HCT116 (cell line): ENCODE measurements around the gene SLC25A42. TPM values are rescaled to one million over a fixed set of nuclear protein-coding genes. Genes with fewer than 3 reads are reported as not detected.

ENCODE experiments used
- ATAC-seq: fragments of 200-7000 bp; cut with Tn5 transposase; 2 replicates; pipeline ENCODE4 v1.9.1; 2020; ENCODE audit warnings: mild to moderate bottlenecking, moderate library complexity
- BruUV-seq: library from RNA; stranded (reverse); fragments of 400-500 nt; replicated peaks from 2 replicates; lab custom pipeline; 2021; lab: Mats Ljungman, UMichigan
- CTCF ChIA-PET: fragments of 300-600 bp; sonication (Branson Sonifier 250); formaldehyde crosslinking; loops from one replicate; lab custom pipeline; 2021; ENCODE audit warnings: antibody characterized with exemption; lab: Charles Lee
- POLR2A ChIA-PET: fragments of 300-600, 350-600 bp; sonication (Branson Sonifier 250); formaldehyde crosslinking; loops from one replicate; lab custom pipeline; 2021; ENCODE audit warnings: antibody characterized with exemption; lab: Charles Lee
- RAD21 ChIA-PET, 2 experiments: fragments of 300-600 bp; sonication (Branson Sonifier 250); formaldehyde crosslinking; loops; one replicate each; lab custom pipeline; 2023; ENCODE audit warnings: low total read pairs in 2 of 2; ENCODE audit not compliant: uncharacterized antibody in 2 of 2, unreplicated experiment in 2 of 2, low non-redundant PET in 1 of 2; lab: Charles Lee
- DNase-seq: peaks from one replicate; pipeline ENCODE4 v3.0.0-alpha.2; 2010; ENCODE audit warnings: low read depth, low spot score
- H2AFZ ChIP-seq: fragments of 200-600 bp; shearing (Covaris generic), sonication (generic); 2 replicates; pipeline ENCODE4 v1.6.1; 2017; ENCODE audit warnings: low read depth, mixed run types, mixed read lengths, antibody characterized with exemption, low read length; ENCODE audit not compliant: poor library complexity, severe bottlenecking
- H3K27ac ChIP-seq: 2 replicates; pipeline ENCODE4 v1.5.1; 2012; ENCODE audit warnings: low read depth, low read length
- H3K27me3 ChIP-seq: fragments of 200-600 bp; sonication (generic); 2 replicates; pipeline ENCODE4 v1.6.1; 2016; ENCODE audit warnings: mixed run types, low read length, mixed read lengths; ENCODE audit not compliant: insufficient read depth
- H3K36me3 ChIP-seq, 2 experiments: fragments of 200-500 bp in 1 of 2; fragments of 200-600 bp in 1 of 2; sonication (Bioruptor generic) in 1 of 2; sonication (generic) in 1 of 2; 2 replicates each; pipeline versions ENCODE4 v1.5.1 to v1.6.1; 2014 to 2016; ENCODE audit warnings: low read length in 2 of 2, inconsistent platforms in 1 of 2, mixed read lengths in 1 of 2, mixed run types in 1 of 2; ENCODE audit not compliant: insufficient read depth in 2 of 2, control insufficient read depth in 1 of 2
- H3K4me1 ChIP-seq, 2 experiments: fragments of 200-600 bp in 1 of 2; sonication (generic) in 1 of 2; 2 replicates each; pipeline versions ENCODE4 v1.5.1 to v1.6.1; 2012 to 2017; ENCODE audit warnings: low read length in 2 of 2, inconsistent platforms in 1 of 2, mild to moderate bottlenecking in 1 of 2, mixed read lengths in 1 of 2, mixed run types in 1 of 2, moderate library complexity in 1 of 2; ENCODE audit not compliant: insufficient read depth in 2 of 2, control insufficient read depth in 1 of 2
- H3K4me2 ChIP-seq: fragments of 200-600 bp; sonication (generic); 2 replicates; pipeline ENCODE4 v1.6.1; 2017; ENCODE audit warnings: mixed run types, low read length, mixed read lengths
- H3K4me3 ChIP-seq, 2 experiments: fragments of 200-600 bp in 1 of 2; sonication (generic) in 1 of 2; replicated peaks in 1 of 2; 2 replicates each; pipeline ENCODE4 v1.5.1; 2011 to 2016; ENCODE audit warnings: low read length in 2 of 2, control low read depth in 1 of 2, low read depth in 1 of 2, mild to moderate bottlenecking in 1 of 2, mixed read lengths in 1 of 2, mixed run types in 1 of 2
- H3K79me2 ChIP-seq: fragments of 200-600 bp; sonication (generic); 2 replicates; pipeline ENCODE4 v1.6.1; 2017; ENCODE audit warnings: mild to moderate bottlenecking, mixed run types, low read length, moderate library complexity, mixed read lengths; ENCODE audit not compliant: insufficient read depth
- H3K9ac ChIP-seq: fragments of 200-600 bp; sonication (generic); 2 replicates; pipeline ENCODE4 v1.6.1; 2016; ENCODE audit warnings: low read length, mixed read lengths
- H3K9me2 ChIP-seq: fragments of 200-600 bp; sonication (generic), shearing (Covaris generic); 2 replicates; pipeline ENCODE4 v1.6.1; 2017; ENCODE audit warnings: mixed run types, mild to moderate bottlenecking, moderate library complexity; ENCODE audit not compliant: insufficient read depth
- H3K9me3 ChIP-seq, 2 experiments: fragments of 200-500 bp in 1 of 2; fragments of 200-600 bp in 1 of 2; sonication (Bioruptor generic) in 1 of 2; sonication (generic) in 1 of 2; 2 replicates each; pipeline ENCODE4 v1.6.1; 2014 to 2017; ENCODE audit warnings: low read length in 2 of 2, mixed read lengths in 2 of 2, inconsistent platforms in 1 of 2, low read depth in 1 of 2, mild to moderate bottlenecking in 1 of 2, mixed run types in 1 of 2, moderate library complexity in 1 of 2; ENCODE audit not compliant: control insufficient read depth in 1 of 2, insufficient read depth in 1 of 2
- H4K20me1 ChIP-seq: fragments of 200-600 bp; sonication (generic), shearing (Covaris generic); 2 replicates; pipeline ENCODE4 v1.6.1; 2017; ENCODE audit warnings: mixed run types, mild to moderate bottlenecking, moderate library complexity; ENCODE audit not compliant: insufficient read depth
- CTCF ChIP-seq, 3 experiments: fragments of 200-600 bp in 1 of 3; sonication (generic) in 1 of 3; IDR thresholded peaks in 2 of 3; conservative IDR thresholded peaks in 1 of 3; 2 replicates each; pipeline ENCODE4 v1.5.1; 2012 to 2017; ENCODE audit warnings: low read depth in 2 of 3, low read length in 2 of 3, antibody characterized with exemption in 1 of 3, borderline replicate concordance in 1 of 3, control low read depth in 1 of 3, mild to moderate bottlenecking in 1 of 3, mixed read lengths in 1 of 3, mixed run types in 1 of 3, moderate library complexity in 1 of 3; ENCODE audit not compliant: insufficient read depth in 1 of 3
- EGR1 ChIP-seq: IDR thresholded peaks from 2 replicates; pipeline ENCODE4 v1.6.1; 2012; ENCODE audit warnings: low read depth
- ELF1 ChIP-seq: IDR thresholded peaks from 2 replicates; pipeline ENCODE4 v1.6.1; 2012; ENCODE audit warnings: low read depth, borderline replicate concordance
- FOSL1 ChIP-seq: IDR thresholded peaks from 2 replicates; pipeline ENCODE4 v1.6.1; 2012; ENCODE audit warnings: low read depth
- JUND ChIP-seq: IDR thresholded peaks from 2 replicates; pipeline ENCODE4 v1.6.1; 2012
- MAX ChIP-seq: IDR thresholded peaks from 2 replicates; pipeline ENCODE4 v1.6.1; 2012
- SIN3A ChIP-seq: IDR thresholded peaks from 2 replicates; pipeline ENCODE4 v1.6.1; 2012; ENCODE audit warnings: low read depth
- SP1 ChIP-seq: IDR thresholded peaks from 2 replicates; pipeline ENCODE4 v1.6.1; 2012; ENCODE audit warnings: low read depth
- YY1 ChIP-seq: IDR thresholded peaks from 2 replicates; pipeline ENCODE4 v1.6.1; 2011; ENCODE audit warnings: low read length, low read depth, moderate library complexity, mild to moderate bottlenecking; ENCODE audit not compliant: insufficient replicate concordance; ENCODE audit errors: extremely low read depth
- ZBTB33 ChIP-seq: IDR thresholded peaks from 2 replicates; pipeline ENCODE4 v1.6.1; 2011; ENCODE audit warnings: mild to moderate bottlenecking, low read length, moderate library complexity; ENCODE audit not compliant: insufficient replicate concordance; ENCODE audit errors: extremely low read depth
- ZFX ChIP-seq: fragments of 450-650 bp; IDR thresholded peaks from 2 replicates; pipeline ENCODE4 v1.6.1; 2017
- ZNF274 ChIP-seq: fragments of 200-500 bp; sonication (Bioruptor generic); IDR thresholded peaks from 2 replicates; pipeline ENCODE4 v1.6.1; 2014; ENCODE audit warnings: mild to moderate bottlenecking, low read depth, low read length, inconsistent platforms
- intact Hi-C: fragments of 100-400 bp; cut with micrococcal nuclease; formaldehyde crosslinking; loops from 2 replicates; pipeline ENCODE4 v1.10.0; 2022
- total RNA-seq: library from RNA; stranded (reverse); gene quantifications from one replicate; pipeline ENCODE4 v1.2.1, GENCODE V29; 2021; ENCODE audit not compliant: unreplicated experiment

Gene SLC25A42
- total RNA-seq, 1 experiment from 2014 or later, result 10.2 TPM

- no TSS peak for BruUV-seq
- H3K4me3 ChIP-seq, result no peak overlapping the region
- peaks cover 12 to 21% of the 10 kb centered on the region in 2 experiments; a peak in 3 of 4 replicates for H3K36me3 ChIP-seq
- ChIA-PET POLR2A (no interaction called here), CTCF (no interaction called here), RAD21 (no interaction called here)
- H2AFZ ChIP-seq, result no peak overlapping the region
- peaks cover 0 to 1% of the 10 kb centered on the region in 2 experiments; a peak in 1 of 4 replicates for H3K9me3 ChIP-seq
- no peaks in the 10 kb centered on the region for H3K27me3 ChIP-seq
- H3K4me2 ChIP-seq, result no peak overlapping the region
- intact Hi-C loops, result loop anchor here (10.0 kb wide), 1 partner anchor 302 kb away; no protein-coding TSS in a partner anchor
- no peak overlapping the region for H3K9ac ChIP-seq
- ATAC-seq, result no peak
- DNase-seq, result no peak
- no peak overlapping the region for H3K27ac ChIP-seq
- H3K79me2 ChIP-seq, result peaks cover 46% of the 10 kb centered on the region
- H3K4me1 ChIP-seq, result no peaks in the 10 kb centered on the region
- H4K20me1 ChIP-seq, result no peaks in the 10 kb centered on the region
- no peaks in the 10 kb centered on the region for H3K9me2 ChIP-seq
- no peak for TF ChIP-seq MAX
- no peak for TF ChIP-seq ZBTB33
- no peak for TF ChIP-seq JUND
- TF ChIP-seq ZFX, result no peak
- TF ChIP-seq SP1, result no peak
- no peak for TF ChIP-seq SIN3A
- TF ChIP-seq FOSL1, result no peak
- TF ChIP-seq CTCF (IDR thresholded peaks at IDR 0.05 in 2 of 3, conservative IDR thresholded peaks at IDR 0.05 in 1 of 3; ENCODE audit: borderline replicate concordance in 1 of 3, insufficient read depth in 1 of 3, low read depth in 2 of 3, low read length in 2 of 3), result no peak
- TF ChIP-seq EGR1, result no peak
- no peak for TF ChIP-seq ZNF274
- no peak for TF ChIP-seq YY1
- no peak for TF ChIP-seq ELF1
Observed at GRCh38 chr19:19042732-19043280, 21.0 kb upstream of the SLC25A42 start.
